Measurements from ENCODE around the gene COL1A1. TPM values are rescaled to one million over a fixed set of nuclear protein-coding genes. Genes with fewer than 3 reads are reported as not detected.

Gene COL1A1
- total RNA-seq, 1 donor from 2014 or later: 14.8 TPM

GRCh38 chr17:50203604-50204345 is 2.3 kb upstream of the COL1A1 start:
- peaks cover 54% of the 10 kb centered on the region for H3K27me3 Mint-ChIP-seq (ENCODE audit: low read depth)
- H3K9me3 Mint-ChIP-seq: no peaks in the 10 kb centered on the region
- H3K4me3 Mint-ChIP-seq: no peak overlapping the region
- H3K36me3 Mint-ChIP-seq (ENCODE audit: low read depth): no peaks in the 10 kb centered on the region
- no peak for TF ChIP-seq CTCF (conservative IDR thresholded peaks at IDR 0.05)
- no peak overlapping the region for H3K27ac Mint-ChIP-seq (ENCODE audit: unreplicated experiment)
- DNase-seq (ENCODE audit: low read depth, low spot score): no peak
- peaks cover 57% of the 10 kb centered on the region for H3K4me1 Mint-ChIP-seq

- peaks cover 57% of the 10 kb centered on the region for H3K4me1 Mint-ChIP-seq
- DNase-seq (ENCODE audit: low read depth, low spot score): no peak
- no peak for TF ChIP-seq CTCF (conservative IDR thresholded peaks at IDR 0.05)
- H3K9me3 Mint-ChIP-seq: no peaks in the 10 kb centered on the region
- no peaks in the 10 kb centered on the region for H3K36me3 Mint-ChIP-seq (ENCODE audit: low read depth)
- peaks cover 61% of the 10 kb centered on the region for H3K27me3 Mint-ChIP-seq (ENCODE audit: low read depth)
- H3K27ac Mint-ChIP-seq (ENCODE audit: unreplicated experiment): no peak overlapping the region
- peak overlapping the region; percentile 47 for H3K4me3 Mint-ChIP-seq
These were observed 1.7 kb upstream of the COL1A1 start for GRCh38 chr17:50203086-50203485.

- no peaks in the 10 kb centered on the region for H3K36me3 Mint-ChIP-seq (ENCODE audit: low read depth)
- DNase-seq (ENCODE audit: low read depth, low spot score): peak; percentile 83
- TF ChIP-seq CTCF (conservative IDR thresholded peaks at IDR 0.05): peak; percentile 100
- no peaks in the 10 kb centered on the region for H3K9me3 Mint-ChIP-seq
- peaks cover 33% of the 10 kb centered on the region for H3K4me1 Mint-ChIP-seq
- peaks cover 61% of the 10 kb centered on the region for H3K27me3 Mint-ChIP-seq (ENCODE audit: low read depth)
- H3K4me3 Mint-ChIP-seq: peak overlapping the region; percentile 86
- no peak overlapping the region for H3K27ac Mint-ChIP-seq (ENCODE audit: unreplicated experiment)
These were observed 765 bp downstream of the COL1A1 start for GRCh38 chr17:50200457-50201275.

GRCh38 chr17:50199803-50200456 is 1.5 kb downstream of the COL1A1 start:
- H3K4me3 Mint-ChIP-seq: peak overlapping the region; percentile 86
- no peak for TF ChIP-seq CTCF (conservative IDR thresholded peaks at IDR 0.05)
- no peak overlapping the region for H3K27ac Mint-ChIP-seq (ENCODE audit: unreplicated experiment)
- peaks cover 60% of the 10 kb centered on the region for H3K27me3 Mint-ChIP-seq (ENCODE audit: low read depth)
- no peaks in the 10 kb centered on the region for H3K9me3 Mint-ChIP-seq
- H3K4me1 Mint-ChIP-seq: peaks cover 25% of the 10 kb centered on the region
- no peaks in the 10 kb centered on the region for H3K36me3 Mint-ChIP-seq (ENCODE audit: low read depth)
- DNase-seq (ENCODE audit: low read depth, low spot score): peak; percentile 42

- H3K27ac Mint-ChIP-seq (ENCODE audit: unreplicated experiment): no peak overlapping the region
- no peak overlapping the region for H3K4me3 Mint-ChIP-seq
- no peak for TF ChIP-seq CTCF (conservative IDR thresholded peaks at IDR 0.05)
- H3K36me3 Mint-ChIP-seq (ENCODE audit: low read depth): no peaks in the 10 kb centered on the region
- no peak for DNase-seq (ENCODE audit: low read depth, low spot score)
- peaks cover 57% of the 10 kb centered on the region for H3K27me3 Mint-ChIP-seq (ENCODE audit: low read depth)
- H3K9me3 Mint-ChIP-seq: no peaks in the 10 kb centered on the region
- peaks cover 23% of the 10 kb centered on the region for H3K4me1 Mint-ChIP-seq
These were observed 2.1 kb downstream of the COL1A1 start for GRCh38 chr17:50199211-50199802.
